NCI-H510A treated with DMSO at 0.1 percent for 48 hours (cell line): ENCODE data around the gene FHIP1B.
"Not testable (repeated sequence)": the region's sequence is repeated elsewhere in the genome, so short reads cannot be mapped to it uniquely, and the experiment has no call there.

ENCODE experiments used
- DNase-seq: peaks from one replicate; lab custom pipeline; 2025; lab: John Stamatoyannopoulos, UW

Gene FHIP1B

GRCh38 chr11:6234387-6235107 is at the start of gene FHIP1B:
Gene FHIP1B, minus strand, starts transcription at chr11:6234636. Its CDS starts 10,120 bp downstream, at chr11:6224516.
- DNase-seq, result peak; percentile 99

DNA sequence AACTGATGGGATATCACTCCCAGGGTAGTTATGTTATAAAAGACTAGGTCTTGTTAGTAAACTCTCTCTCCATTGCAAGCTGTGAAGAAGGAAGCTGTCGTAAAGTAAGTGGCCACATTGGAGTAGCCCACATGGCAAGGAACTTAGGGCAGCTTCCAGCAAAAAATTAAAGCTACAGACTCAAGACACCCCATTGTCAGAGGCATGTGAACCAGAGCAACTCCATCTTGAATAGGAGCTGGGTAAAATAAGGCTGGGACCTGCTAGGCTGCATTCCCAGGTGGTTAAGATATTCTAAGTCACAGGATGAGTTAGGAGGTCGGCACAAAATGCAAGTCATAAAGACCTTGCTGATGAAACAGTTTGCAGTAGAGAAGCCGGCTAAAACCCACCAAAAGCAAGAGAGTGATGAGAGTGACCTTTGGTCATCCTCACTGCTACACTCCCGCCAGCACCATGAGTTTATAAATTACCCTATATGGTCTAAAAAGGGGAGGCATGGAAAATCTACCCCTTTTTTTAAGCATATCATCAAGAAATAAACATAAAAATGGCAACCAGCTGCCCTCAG is 49.1 kb upstream of the FHIP1B start:
- DNase-seq, result no peak

GRCh38 chr11:6280809-6281208 is 46.4 kb upstream of the FHIP1B start:
- not testable (repeated sequence) for DNase-seq

GRCh38 chr11:6273188-6273587 is 38.8 kb upstream of the FHIP1B start:
- DNase-seq, result no peak

- DNase-seq, result no peak
Observed at GRCh38 chr11:6271598-6271997, 37.2 kb upstream of the FHIP1B start.

DNA sequence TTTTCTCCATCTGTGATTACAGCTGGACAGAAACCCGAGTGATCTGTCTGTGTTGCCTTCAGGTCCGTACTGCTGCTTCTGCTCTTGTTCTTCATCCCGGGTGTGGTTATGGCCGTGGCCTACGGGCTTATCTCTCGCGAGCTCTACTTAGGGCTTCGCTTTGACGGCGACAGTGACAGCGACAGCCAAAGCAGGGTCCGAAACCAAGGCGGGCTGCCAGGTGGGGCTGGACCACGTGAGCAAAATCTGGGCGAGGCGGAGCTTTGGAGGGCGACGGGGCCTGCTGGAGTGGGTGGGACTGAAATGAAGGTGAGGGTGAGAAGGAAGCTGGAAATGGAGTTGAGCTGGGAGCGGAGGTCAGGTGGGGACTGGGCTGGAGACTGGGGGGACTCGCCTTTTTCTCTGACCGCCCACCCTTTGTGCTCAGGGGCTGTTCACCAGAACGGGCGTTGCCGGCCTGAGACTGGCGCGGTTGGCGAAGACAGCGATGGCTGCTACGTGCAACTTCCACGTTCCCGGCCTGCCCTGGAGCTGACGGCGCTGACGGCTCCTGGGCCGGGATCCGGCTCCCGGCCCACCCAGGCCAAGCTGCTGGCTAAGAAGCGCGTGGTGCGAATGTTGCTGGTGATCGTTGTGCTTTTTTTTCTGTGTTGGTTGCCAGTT is 36.3 kb upstream of the FHIP1B start:
- no peak for DNase-seq

DNA sequence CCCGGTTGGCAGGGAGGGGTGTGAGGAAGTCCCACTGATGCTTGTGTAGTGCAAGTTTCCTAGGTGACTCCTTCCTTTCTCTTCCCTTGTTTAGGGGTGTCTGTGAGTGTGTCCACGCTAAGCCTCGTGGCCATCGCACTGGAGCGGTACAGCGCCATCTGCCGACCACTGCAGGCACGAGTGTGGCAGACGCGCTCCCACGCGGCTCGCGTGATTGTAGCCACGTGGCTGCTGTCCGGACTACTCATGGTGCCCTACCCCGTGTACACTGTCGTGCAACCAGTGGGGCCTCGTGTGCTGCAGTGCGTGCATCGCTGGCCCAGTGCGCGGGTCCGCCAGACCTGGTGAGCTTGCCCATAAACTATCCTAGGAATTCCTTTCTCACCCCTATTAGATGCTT is 35.6 kb upstream of the FHIP1B start:
- no peak for DNase-seq

DNA sequence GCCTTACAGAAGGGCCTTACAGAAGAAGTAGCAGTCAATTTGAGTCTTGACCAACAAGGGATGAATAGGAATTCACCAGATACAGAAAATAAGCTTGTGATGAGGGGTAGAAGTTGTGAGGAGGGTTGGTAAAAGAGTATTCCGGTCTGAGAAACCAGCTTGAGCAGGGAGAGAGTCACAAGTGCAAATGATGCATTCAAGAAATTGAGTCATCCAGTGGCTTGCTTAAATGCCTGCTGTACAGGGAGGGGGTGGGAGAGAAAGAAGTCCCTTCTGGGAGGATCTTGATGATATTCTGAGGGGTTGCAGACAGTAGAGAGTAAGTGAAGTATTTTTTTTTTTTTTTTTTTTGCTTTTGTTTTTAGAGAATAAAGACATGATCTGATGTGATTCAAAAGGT is 34.4 kb upstream of the FHIP1B start:
- DNase-seq, result no peak

DNA sequence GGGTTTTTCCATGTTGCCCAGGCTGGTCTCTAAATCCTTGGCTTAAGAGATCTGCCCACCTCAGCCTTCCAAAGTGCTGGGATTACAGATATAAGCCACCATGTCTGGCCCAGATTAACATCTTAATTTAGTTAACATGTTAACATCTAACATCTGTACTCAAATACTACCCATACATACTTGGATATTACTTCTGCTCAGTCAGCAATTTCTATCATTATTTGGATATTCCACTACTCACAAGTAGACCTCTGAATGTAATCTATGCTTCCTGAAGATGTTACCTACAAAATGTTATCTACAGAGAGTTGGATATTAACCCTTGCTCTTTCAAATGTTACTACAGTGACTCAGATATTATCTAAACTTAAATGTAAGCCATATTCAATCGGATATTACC is 29.2 kb upstream of the FHIP1B start:
- DNase-seq, result no peak

DNA sequence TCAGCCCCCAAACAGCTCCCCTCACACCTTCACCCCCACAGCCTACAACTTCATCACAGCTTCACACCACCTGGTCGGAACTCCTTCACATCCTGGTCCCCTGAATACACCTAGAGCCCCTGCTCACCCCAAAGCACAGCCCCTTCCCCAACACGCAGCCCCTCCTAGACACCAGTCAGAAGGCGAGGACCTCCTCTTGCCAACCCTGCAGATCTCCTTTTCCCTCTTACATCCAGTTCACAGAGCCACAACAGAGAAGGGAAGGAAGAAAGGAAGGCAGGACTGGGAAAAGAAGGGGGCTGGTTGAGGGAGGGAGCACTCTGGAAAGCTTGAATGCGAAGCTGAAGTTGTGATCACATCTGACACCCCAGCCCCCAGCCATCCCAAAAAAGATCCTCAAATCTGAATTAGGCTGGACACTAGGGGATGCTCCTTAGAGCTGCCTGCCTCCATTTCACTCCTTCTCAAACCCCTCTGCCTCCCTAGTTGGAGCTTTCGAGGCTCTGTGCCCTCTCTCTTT is 25.8 kb upstream of the FHIP1B start:
- no peak for DNase-seq

GRCh38 chr11:6258571-6259081 is 24.2 kb upstream of the FHIP1B start:
- no peak for DNase-seq

GRCh38 chr11:6258141-6258540 is 23.7 kb upstream of the FHIP1B start:
- DNase-seq, result no peak

GRCh38 chr11:6253197-6253596 is 18.8 kb upstream of the FHIP1B start:
- DNase-seq, result no peak

- DNase-seq, result peak; percentile 4
Observed at GRCh38 chr11:6251990-6252473, 17.6 kb upstream of the FHIP1B start.

DNA sequence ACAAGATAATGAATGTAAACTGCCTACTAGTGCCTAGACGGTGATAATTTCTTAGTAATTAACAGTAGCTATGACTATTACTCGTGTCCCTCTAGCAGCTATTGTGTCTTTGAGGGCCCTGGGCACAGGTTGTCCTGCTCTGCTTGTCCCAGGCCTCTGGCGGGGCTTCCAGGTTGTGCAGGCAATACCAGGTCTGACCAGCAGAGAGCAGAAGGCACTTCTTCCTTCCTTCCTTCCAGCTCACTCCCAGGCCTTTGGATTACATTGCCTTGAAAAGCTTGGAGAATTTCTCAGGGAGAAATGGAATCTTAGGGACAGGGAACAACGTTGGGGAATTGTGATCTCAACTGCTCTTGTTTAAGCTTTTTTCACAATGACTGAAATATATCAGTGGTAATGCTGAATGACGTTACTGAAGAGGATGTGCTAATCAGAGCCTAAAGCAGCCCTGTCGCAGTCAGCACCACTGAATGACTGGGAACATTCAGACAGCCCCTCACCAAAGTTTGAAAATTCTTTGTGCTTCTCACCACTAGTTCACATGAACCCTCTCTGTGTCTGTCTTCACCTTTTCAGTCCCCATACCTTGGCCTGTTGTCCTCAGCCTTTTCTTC is 16.8 kb upstream of the FHIP1B start:
- DNase-seq, result peak; percentile 10

GRCh38 chr11:6249770-6250555 is 15.5 kb upstream of the FHIP1B start:
- DNase-seq, result no peak

DNA sequence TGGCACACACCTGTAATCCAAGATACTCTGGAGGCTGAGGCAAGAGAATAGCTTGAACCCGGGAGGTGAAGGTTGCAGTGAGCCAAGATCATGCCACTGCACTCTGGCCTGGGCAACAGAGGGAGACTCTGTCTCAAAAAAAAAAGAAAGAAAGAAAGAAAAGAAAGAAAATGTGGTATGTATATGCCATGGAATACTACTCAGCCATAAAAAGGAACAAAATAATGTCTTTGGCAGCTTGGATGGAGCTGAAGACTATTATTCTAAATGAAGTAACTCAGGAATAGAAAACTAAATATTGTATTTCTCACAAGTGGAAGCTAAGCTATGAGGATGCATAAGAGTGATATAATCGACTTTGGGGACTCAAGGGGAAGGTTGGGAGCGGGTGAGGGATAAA is 14.5 kb upstream of the FHIP1B start:
- not testable (repeated sequence) for DNase-seq

GRCh38 chr11:6248248-6248647 is 13.8 kb upstream of the FHIP1B start:
- no peak for DNase-seq

DNA sequence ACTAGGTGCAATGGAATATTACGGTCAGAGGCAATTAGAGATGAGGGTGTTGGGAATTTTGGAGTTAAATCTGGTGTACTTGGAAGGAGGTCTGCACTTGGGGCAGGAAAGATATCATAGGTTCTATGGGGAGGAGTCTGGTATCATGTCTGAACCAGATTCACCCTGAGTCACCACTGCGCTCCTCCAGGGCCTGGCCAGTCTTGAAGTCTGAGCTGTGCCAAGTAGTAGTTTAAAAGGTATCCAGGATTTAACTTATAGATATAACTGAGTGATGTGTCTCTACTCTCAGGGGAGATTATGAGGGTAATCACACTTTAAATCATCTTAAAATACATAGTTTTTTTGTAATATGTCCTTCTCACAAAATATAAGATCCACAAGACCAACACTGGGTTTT is 11.1 kb upstream of the FHIP1B start:
- DNase-seq, result no peak

DNA sequence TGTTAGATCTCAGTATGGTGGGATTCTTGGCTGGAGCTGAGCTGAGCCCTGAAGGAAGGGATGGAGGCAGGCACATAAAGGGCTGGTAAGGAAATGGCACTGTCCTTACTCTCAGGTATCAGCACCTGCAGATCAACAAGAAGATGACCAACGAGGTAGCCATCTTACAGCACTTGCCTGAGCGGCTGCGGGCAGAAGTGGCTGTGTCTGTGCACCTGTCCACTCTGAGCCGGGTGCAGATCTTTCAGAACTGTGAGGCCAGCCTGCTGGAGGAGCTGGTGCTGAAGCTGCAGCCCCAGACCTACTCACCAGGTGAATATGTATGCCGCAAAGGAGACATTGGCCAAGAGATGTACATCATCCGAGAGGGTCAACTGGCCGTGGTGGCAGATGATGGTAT is 6.9 kb upstream of the FHIP1B start:
- no peak for DNase-seq

- DNase-seq, result no peak
Observed at GRCh38 chr11:6240781-6241180, 6.3 kb upstream of the FHIP1B start.

DNA sequence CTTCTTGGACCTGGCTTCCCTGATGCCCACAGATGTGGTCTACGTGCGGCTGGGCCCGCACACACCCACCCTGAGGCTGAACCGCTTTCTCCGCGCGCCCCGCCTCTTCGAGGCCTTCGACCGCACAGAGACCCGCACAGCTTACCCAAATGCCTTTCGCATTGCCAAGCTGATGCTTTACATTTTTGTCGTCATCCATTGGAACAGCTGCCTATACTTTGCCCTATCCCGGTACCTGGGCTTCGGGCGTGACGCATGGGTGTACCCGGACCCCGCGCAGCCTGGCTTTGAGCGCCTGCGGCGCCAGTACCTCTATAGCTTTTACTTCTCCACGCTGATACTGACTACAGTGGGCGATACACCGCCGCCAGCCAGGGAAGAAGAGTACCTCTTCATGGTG is 5.7 kb upstream of the FHIP1B start:
- DNase-seq, result no peak
